ENCODE data around the gene CFAP92. TPM values are rescaled to one million over a fixed set of nuclear protein-coding genes. Genes with fewer than 3 reads are reported as not detected.

CFAP92 gene
- total RNA-seq, 1 donor from 2014 or later, result 0.15 TPM

DNA sequence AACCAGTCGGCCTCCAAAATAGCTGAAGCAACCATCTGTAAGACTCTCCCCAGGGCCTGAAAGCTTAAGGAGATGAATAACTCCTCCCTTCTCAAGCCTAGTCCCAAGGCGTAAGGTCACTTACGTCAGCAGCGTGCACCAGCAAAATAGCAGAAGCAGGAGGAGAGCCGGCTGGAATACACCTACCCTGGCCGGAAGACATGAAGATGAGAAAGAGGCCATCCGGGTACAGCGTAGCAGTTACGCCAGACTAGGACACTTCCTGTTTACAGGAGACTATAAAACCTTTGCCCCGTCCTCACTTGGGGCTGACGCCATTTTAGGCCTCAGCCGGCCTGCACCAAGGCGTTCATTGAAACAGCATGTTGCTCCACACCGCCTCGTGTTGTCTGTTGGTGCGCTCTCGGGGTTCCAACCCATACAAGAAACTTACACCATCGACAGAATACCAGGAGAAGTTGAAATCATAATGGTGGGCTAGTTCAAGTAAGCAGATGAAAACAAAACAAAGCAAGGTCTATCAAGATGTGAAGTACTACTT lies 2.5 kb downstream of the CFAP92 start:
- DNase-seq (ENCODE audit: low read depth), result no peak

GRCh38 chr3:128988286-128988685 lies 5.6 kb downstream of the CFAP92 start:
- no peak for DNase-seq (ENCODE audit: low read depth)

DNA sequence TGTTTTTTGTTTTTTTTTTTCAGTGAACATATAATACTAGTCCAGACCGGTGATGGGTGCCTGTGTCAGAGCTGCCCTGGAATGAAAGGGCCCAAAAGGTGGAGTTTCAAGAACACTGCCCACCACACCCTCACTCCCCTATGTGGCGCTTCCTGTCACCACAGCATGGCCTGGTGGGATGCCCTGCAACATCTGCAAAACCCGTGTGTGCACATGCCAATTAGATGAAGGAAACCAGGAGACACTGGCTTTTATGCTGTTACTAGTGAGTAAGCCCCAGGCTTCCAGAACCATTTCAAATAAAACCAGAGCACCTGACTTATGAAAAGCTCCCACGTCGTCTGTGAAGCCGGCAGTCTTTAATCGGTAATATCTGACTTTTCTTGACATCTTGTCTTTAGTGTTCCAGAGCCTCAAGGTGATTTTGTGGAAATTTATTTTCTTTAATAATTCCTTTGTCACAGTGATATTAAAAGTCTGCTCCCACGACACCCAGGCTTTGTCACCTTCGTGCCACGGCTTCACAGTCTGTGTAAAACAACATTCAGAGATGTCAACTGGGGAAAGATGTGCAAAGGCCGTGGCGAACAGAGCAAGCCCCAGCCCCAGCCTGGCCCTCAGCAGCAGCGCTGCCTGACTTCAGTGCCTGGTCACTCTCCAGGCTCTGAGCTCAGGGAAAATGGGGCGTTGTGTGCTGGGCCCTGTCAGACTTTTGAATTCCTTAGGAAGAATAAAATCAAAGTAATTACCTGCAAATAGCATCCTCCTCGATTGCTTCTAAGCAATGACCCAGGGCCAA lies 6.4 kb downstream of the CFAP92 start:
- DNase-seq (ENCODE audit: low read depth), result no peak

GRCh38 chr3:128984596-128984995 lies 9.3 kb downstream of the CFAP92 start:
- DNase-seq (ENCODE audit: low read depth), result no peak

DNA sequence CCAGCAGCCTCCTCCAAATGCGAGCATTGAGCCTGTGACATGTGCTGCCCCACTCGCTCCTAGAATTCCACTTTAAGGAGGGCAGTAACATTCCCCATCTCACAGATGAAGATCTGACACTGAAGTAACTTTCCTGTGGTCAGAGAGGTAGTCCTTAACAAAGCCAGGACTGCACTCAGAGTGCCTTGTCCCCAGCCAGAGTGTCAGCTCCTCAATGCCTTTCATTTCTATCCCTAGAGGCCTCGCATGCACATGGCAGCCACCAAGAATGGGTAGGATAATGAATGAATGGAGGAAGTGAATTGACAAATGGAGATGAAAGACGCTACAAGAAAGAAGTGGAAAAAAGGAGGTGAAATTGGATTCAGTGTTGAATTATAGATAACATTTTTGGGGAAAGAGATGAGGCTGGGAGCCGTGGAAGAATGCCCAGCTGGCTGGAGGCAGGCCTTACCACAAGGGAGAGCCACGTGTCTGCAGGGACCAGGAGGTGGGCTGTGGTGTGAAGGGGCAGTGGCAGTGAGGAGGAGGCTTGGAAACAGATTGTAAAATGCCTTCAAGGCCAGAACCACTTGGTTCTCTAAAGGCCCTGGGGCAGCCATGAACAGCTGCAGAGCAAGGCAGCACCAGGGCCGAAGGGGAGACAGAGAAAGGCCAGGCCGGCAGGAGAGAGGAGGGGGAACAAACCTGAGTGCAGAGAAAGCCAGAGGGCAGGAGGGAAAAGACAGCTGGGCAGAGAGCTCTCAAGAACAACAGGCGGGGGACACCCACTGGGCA lies 10.4 kb downstream of the CFAP92 start:
- DNase-seq (ENCODE audit: low read depth), result no peak

- no peak for DNase-seq (ENCODE audit: low read depth)
Observed at GRCh38 chr3:128975276-128975675, 18.6 kb downstream of the CFAP92 start.

GRCh38 chr3:128973988-128974564 lies 19.8 kb downstream of the CFAP92 start:
- no peak for DNase-seq (ENCODE audit: low read depth)

DNA sequence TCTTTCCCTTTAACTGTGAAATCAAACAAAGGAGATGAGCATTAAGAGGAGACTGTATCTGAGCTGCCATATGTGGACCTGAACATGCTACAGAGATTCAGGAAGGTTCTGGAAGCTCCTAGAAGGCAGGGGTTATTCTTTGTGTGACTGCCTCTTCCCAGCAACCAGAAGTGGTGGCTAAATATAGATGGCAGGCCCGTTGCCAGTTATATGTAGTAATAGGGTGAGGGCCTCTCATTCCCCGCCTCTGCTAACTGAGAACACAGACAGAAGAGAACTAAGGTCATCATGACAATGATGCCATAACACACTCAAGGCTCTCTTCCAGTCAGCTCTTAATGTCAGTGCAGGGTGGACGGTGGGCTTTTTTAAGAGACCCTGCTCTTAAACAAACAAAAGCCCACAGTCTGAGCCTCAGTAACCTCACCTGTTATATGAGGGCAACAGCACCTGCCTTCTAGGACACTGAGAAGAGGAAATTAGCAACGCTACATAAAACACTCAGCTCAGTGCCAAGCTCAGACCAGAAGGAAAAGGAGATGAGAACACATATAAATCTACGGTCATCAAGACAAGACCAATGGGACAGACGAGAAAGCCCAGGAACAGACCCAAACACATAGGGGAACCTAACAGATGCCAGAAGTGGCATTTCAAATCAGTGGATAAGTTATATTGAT lies 22.3 kb downstream of the CFAP92 start:
- DNase-seq (ENCODE audit: low read depth), result no peak

DNA sequence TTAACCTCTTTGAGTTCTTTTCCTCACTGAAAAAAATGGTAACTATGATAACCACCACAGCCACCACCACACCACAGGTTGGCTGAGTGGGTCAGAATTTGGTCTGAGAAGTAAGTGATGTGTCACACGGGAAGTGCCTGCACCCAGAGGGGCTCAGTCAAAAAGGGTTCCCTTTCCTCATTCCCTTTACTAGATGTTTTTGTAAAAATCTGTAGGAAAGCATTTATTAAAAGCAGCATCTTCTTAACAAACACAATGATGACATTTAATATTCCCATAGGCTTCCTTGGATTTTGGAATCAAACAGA lies 23.2 kb downstream of the CFAP92 start:
- no peak for DNase-seq (ENCODE audit: low read depth)

- DNase-seq (ENCODE audit: low read depth), result peak; percentile 17
Observed at GRCh38 chr3:128969993-128970739, 23.7 kb downstream of the CFAP92 start.

DNA sequence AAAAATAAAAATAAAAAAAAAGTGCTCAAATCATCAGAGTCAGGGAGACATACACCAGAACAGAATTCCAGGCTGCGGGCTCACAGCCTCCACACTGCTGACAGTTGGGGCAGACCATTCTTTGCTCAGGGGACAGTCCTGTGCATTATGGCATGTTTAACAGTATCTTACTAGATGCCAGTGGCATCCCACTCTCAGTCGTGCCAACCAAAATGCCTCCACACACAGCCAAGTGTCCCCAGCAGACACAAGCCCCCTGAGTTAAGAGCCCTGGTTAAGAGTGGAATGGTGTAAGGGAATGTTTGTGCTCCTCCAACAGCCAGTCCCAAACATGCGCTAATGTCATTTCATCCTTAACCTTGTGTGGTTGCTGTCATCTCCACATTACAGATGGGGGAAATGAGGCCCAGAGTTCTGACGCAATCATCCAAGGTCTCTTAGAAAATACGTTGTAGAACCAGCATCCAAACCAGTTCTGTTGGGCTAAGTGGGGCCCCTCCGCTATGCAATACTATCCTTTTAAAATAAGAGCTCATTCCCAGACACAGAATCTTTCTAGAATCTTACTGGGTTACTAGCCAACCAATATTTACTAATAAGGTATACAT lies 26.0 kb downstream of the CFAP92 start:
- DNase-seq (ENCODE audit: low read depth), result no peak

DNA sequence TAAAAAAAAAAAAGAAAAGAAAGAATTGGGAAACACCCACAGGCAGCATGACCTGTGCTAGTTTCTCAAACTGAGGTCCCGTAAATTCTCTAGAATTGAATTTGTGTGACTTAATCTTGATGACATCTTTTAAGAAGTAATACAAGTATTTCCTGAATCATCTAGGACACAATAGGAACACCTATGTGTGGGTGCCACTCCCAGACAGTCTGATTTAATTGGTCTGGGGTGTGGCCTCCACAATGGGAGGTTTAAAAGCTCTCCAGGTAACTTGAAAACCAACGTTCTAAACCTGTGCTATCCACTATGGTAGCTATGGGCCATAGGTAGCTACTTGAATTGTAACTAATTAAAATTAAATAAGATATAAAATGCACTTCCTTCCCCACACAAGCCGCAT lies 28.1 kb downstream of the CFAP92 start:
- DNase-seq (ENCODE audit: low read depth), result peak; percentile 11

DNA sequence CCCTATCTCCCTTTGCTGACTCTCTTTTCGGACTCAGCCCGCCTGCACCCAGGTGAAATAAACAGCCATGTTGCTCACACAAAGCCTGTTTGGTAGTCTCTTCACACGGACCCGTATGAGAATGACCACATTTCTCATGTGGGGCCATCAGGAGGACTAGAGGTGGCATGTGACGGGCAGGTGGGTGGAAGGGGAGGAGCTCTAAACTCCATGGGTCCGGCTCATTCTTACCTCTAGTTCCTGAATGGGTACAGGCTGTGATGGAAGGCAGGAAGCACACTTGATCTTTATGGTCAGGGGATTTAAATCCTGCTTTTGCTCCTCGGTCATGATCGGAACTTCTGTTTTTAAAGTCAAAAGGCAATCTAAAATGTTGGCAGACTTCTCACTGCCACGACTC lies 28.6 kb downstream of the CFAP92 start:
- no peak for DNase-seq (ENCODE audit: low read depth)

- no peak for DNase-seq (ENCODE audit: low read depth)
Observed at GRCh38 chr3:128956440-128956839, 37.4 kb downstream of the CFAP92 start.

GRCh38 chr3:128950223-128950938 lies 43.5 kb downstream of the CFAP92 start:
- peak; percentile 16 for DNase-seq (ENCODE audit: low read depth)

DNA sequence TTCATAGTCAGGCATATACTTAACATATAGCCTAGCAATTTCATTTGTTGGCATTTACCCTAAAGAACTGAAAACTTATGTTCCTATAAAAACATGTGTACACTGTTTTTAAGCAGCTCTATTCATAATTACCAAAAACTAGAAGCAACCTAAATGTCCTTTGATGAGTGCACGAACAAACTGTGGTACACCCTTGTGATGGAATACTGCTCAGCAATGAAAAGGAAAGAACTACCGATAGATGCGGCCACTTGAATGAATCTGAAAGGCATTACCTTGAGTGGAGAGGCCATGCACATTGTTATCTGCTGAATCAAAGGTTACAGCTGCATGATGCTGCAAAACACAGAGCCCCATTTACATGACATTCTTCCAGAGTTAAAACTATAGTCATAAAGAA lies 44.7 kb downstream of the CFAP92 start:
- no peak for DNase-seq (ENCODE audit: low read depth)

GRCh38 chr3:128946411-128946810 lies 47.5 kb downstream of the CFAP92 start:
- no peak for DNase-seq (ENCODE audit: low read depth)

DNA sequence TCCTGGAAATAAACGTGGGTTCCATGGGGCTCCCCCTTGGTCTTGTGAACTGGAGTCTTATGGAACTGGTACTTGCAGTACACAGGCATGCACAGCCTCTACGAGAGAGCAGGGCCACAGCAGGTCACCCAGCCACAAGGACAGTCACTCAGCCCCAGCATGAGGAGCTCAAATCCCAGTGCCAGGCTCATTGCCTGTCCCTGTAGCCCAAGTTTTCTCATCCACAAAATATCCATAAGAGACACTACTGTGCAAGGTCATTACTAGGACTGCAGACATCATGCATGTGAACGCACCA lies 48.0 kb downstream of the CFAP92 start:
- DNase-seq (ENCODE audit: low read depth), result no peak

- DNase-seq (ENCODE audit: low read depth), result no peak
Observed at GRCh38 chr3:128945041-128945877, 48.6 kb downstream of the CFAP92 start.
